ENCODE data around the gene SEPTIN7.

The SEPTIN7 gene

DNA sequence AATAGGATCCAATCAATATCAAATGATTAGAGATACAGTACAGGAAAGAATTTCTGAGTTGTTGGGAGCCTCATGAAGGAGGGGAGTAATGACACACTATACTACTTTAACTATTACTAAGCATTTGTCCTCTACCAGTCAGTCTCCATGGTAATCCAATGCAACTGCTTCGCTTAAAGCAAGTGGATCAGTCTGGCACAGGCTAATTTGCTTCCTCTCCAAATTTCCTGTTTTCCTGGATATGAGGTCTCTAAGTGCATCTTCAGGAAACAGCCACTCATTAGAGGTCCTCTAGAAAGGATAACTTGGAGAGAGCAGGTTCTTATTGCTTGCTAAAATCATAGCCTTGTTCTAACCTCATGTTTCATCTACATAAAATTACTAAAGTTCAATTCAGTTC lies 8.4 kb upstream of the SEPTIN7 start:
- DNase-seq, result no peak

GRCh38 chr7:35792873-35793489 lies 7.9 kb upstream of the SEPTIN7 start:
- no peak for DNase-seq

GRCh38 chr7:35797311-35797710 lies 3.5 kb upstream of the SEPTIN7 start:
- no peak for DNase-seq

DNA sequence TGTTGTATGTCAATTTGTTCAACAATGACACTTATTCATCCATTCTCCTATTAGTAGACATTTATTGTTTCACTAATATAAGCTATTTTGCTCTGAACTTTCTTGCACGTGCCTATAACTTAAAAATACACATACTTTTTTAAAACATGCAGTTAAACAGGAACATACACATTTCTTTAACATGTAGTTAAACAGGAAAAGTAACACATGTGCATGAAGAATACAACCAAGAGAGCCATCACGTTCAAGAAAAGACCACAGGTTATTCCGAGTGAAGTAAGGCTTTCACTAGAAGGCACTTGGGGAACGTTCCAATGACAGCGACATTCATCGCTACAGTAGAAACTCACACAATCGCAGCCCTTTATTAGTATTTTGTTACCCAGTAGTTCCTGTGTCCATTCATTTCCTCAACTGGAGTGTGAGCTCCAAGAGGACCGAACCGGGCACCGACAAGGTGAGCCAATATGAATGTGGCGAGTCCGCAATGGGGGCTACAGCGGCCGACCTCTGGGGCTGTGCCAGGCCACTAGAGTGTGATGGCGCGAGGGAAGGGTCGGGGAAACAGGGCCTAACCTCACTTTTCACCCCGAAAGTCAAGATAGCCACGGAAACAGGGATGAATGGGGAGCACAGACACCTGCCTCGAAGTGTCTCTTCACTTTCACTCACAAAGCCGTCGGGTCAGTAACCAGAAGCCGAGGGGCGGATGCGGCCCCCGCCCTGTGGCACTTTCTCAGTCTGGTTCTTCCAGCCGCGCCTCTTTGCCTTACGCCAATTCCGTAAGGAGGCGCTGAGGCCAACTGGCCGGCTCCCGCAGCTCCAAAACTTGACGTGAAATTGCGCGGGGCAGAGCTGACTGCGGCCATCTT lies 775 bp upstream of the SEPTIN7 start:
- peak; percentile 80 for DNase-seq

DNA sequence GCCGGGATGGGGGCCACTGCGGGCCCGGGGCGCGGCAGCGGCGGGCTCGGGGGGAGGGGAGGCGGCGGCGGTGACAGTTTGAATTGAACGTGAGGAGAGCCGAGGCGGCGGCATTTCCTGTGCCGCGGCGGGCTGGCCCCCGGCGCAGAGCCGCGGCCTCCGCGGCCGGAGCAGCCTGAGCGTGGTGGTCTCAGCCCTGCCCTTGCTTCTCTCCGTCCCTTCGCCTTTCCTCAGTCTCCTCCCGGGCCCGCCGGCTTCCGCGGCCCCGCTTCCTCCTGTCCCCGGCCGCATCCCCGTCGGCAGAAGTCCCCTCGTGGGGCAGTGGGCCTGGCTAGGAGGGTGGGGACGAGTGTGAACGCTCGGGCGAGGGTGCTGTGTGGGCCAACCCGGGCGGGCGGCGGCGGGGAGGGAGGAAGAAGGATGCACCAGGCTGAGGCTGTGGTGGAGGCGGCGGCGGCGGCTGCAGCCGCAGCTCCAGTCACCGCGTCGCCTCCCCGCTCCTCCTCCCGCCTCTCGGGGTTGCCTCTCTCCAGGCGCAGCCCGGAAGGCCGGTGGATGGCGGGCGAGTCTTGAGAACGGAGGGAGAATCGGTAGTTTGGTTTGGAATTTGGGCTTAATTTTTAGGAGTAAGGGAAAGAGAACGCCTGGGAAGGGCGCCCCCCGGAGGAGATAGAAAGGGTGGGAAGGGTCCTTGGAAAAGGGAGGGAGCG lies 690 bp downstream of the SEPTIN7 start:
- DNase-seq, result peak; percentile 74

DNA sequence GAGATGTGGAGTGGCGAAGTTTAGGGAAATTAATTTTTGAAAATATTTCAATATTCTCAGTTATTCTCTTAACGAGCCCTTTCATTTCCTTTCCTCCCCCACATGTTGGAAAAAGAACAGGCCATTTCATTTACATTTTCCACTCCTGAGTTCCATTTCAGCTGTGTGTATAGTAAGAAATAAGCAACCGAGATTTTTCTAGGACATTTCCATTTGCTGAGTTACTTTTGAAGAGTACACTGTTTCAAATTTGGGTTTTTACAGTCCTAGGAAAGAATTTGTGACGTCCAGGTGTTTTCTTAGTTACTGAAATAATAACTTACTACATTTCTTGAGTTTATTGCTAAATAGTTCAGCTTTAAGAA lies 1.2 kb downstream of the SEPTIN7 start:
- no peak for DNase-seq

DNA sequence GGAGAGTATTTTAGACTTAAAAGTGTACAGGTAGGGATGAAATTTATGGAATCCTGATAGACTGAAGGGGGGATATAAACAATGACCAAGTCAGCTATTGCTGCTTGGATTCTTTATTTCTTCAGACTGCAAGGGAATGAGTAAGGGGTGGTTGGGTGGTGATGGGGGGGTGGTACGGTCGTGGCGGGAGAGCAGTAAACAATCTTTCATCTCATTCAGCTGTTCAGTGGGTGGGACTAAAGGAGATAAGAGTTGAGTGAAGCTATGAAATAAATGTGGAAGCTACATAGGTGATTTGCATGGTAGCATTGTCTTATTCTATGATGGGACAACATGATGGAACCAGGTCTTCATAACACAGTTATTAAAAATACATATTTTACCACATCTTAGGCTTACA lies 1.8 kb downstream of the SEPTIN7 start:
- DNase-seq, result peak; percentile 16

DNA sequence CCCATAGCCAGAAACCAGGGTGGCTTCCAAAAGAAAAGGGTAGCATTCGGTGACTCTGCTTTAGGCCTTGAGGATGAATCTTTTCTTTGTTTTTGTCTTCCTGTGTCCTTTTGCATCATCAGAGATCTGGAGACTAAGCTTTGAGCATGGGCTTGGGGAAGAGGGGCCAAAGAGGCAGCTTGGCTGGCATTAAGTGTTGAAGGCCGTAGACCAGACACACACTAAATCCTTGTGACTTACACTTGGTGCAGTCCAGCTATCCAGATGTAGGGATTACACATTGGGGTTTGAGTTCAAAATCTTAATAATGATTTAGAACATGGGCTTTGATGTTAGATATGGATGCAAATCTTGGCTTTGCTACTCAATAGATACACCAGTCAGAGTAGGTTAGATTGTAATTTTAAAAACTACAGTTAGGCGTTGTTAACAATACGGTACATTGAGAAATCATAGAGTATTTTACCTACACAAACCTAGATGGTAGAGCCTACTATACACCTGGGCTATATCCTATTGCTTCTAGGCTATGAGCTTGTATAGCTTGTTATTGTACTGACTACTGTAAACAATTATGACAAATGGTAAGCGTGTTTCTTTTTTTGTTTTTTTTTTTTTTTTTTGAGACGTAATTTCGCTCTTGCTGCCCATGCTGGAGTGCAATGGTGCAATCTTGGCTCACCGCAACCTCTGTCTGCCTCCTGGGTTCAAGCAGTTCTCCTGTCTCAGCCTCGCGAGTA lies 3.5 kb downstream of the SEPTIN7 start:
- no peak for DNase-seq

- DNase-seq, result no peak
Observed at GRCh38 chr7:35805876-35806275, 5.0 kb downstream of the SEPTIN7 start.

DNA sequence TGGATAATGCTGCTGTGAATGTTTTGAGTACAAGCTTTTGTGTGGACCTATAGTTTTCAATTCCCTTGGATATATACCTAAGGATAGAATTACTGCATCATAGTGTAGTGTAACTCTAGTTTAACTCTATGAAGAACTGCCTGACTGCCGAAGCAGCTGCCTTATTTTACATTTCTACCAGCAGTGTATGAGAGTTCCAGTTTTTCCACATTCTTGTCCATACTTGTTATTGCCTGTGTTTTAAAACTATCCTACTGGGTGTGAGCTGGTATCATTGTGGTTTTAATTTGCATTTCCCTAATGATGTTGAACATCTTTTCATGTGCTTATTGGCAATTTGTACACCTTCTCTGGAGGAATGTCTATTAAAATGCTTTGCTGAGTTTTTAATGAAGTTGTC lies 15.7 kb downstream of the SEPTIN7 start:
- no peak for DNase-seq

GRCh38 chr7:35817181-35817580 lies 16.3 kb downstream of the SEPTIN7 start:
- DNase-seq, result no peak

DNA sequence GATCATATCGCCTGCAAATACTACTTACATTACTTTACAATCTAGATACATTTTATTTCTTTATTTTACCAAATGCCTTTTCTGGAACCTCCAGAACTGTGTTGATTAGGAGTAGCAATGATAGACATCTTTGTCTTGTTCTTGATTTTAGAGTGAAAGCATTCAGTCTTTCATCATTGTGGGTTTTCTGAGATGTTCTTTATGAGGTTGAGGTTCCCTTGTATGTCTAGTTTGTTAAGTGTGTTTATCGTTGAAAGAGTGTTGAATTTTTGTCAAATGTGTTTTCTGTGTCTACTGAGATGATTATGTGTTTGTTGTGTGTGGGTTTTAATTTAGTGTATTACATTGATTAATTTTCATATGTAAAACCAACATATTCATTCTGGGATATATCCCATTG lies 17.1 kb downstream of the SEPTIN7 start:
- no peak for DNase-seq

- no peak for DNase-seq
Observed at GRCh38 chr7:35818513-35818912, 17.7 kb downstream of the SEPTIN7 start.

- no peak for DNase-seq
Observed at GRCh38 chr7:35819310-35819709, 18.5 kb downstream of the SEPTIN7 start.

DNA sequence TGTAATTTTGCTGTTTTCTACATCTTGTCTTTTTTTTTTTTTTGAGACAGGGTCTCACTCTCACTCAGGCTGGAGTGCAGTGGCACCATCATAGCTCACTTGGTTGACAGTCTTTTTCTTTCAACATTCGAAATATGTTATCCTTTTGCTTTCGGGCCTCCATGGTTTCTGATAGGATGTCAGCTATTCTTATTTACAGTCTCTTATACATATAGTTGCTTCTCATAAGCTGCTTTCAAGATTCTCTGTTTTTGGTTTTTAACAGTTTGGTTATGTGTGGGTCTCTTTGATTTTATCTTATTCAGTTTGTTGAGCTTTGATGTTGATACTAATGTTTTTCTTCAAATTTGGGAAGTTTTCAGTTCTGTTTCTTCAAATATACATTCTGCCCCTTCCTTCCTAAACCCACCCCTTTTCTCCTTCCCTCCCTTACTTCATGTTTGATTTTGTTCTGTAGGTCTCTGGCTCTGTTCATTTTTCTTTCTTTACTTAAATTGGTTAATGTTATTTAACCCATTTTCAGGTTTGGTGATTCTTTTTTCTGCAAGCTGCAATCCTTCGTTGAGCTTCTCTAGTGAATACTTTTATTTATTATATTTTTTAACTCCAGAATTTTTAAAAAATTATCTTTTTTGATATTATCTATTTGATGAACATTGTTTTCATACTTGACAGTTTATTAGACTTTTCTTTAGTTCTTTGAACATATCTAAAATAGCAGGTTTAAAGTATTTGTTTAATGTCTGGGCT lies 19.3 kb downstream of the SEPTIN7 start:
- no peak for DNase-seq

DNA sequence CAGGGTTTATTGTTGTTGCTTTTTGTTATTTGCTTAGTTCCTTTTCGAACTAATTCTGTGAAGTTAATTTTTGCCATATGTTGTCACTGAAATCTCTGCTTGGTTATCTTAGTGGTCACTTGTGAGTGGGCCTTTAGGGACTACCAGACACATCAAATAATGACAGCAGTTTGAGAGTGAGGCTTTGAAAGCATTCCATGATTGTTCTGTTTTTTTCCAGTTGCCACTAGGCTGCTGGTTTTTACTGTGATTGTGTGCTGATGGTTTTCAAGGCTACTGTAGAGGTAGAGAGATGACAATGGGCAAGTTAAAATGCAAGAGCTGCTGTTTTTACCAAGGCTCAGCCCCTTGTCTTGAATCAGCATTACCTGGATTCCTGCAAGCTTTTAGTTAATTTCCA lies 20.0 kb downstream of the SEPTIN7 start:
- no peak for DNase-seq

- no peak for DNase-seq
Observed at GRCh38 chr7:35823440-35823839, 22.6 kb downstream of the SEPTIN7 start.

DNA sequence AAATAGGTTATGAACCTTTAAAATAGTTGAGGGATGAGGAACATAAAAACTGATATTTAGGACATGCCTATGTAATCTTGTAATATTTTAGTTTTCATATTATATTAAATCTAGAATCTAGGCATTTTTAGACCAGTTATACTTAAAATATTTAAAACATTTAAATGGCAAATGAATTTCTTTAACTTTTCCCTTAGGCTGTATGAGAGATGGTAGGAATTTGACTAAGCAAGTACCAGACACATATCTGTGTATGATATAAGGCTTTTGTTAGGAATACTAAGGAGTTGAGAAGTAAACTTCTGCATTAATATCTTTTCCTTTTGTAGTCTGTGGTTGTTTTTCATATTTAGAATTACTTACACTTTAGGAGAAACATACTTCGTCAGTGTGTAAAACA lies 25.1 kb downstream of the SEPTIN7 start:
- no peak for DNase-seq

- no peak for DNase-seq
Observed at GRCh38 chr7:35826751-35827150, 25.9 kb downstream of the SEPTIN7 start.

- no peak for DNase-seq
Observed at GRCh38 chr7:35828817-35829216, 28.0 kb downstream of the SEPTIN7 start.

GRCh38 chr7:35831208-35831607 lies 30.4 kb downstream of the SEPTIN7 start:
- no peak for DNase-seq

Measured in stimulated activated CD4-positive, alpha-beta T cell treated with anti-CD3 and anti-CD28 coated beads, Interleukin-4, amount 100 ng/mL, for 1 hour (primary cell).